ENCODE measurements around the gene RICTOR.

RICTOR gene

GRCh38 chr5:39116344-39117170 lies 42.4 kb upstream of the RICTOR start:
- no peak for TF ChIP-seq ZFX (IDR thresholded peaks at IDR 0.05)
- TF ChIP-seq, protein P1, sequence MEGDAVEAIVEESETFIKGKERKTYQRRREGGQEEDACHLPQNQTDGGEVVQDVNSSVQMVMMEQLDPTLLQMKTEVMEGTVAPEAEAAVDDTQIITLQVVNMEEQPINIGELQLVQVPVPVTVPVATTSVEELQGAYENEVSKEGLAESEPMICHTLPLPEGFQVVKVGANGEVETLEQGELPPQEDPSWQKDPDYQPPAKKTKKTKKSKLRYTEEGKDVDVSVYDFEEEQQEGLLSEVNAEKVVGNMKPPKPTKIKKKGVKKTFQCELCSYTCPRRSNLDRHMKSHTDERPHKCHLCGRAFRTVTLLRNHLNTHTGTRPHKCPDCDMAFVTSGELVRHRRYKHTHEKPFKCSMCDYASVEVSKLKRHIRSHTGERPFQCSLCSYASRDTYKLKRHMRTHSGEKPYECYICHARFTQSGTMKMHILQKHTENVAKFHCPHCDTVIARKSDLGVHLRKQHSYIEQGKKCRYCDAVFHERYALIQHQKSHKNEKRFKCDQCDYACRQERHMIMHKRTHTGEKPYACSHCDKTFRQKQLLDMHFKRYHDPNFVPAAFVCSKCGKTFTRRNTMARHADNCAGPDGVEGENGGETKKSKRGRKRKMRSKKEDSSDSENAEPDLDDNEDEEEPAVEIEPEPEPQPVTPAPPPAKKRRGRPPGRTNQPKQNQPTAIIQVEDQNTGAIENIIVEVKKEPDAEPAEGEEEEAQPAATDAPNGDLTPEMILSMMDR (conservative IDR thresholded peaks at IDR 0.05) = no peak
- H3K27ac ChIP-seq = no peak overlapping the region

DNA sequence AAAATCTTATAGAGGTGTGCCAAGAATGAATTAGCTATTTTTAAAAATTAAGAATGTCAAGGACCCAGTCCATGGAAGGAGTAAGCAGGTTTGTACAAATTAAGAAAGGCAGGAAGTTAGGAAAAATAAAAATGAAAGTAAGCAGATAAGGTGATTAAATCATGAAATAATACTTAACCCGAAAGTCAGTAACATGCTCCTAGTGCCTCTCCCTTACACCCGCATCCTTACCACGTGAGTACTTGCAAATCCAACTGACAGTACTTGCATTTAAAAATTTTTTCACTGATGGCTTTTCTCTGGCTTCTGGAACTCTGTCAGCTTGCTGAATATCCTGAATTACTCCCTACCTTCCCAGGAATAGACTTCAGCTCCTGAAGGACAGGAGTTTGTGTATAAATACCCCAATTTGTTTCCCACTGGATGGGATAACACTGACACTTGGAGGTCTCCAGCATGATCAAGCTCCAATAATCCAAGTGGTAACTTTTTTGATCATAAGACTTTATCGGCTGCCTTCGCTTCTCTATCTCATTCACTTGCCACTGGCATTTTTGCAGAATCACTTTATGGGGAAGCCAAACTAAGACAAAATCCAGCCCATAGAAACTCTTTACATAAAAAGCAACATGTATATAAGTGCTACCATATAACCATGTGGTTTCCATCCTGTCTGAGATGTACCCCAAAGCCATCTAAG lies 41.6 kb upstream of the RICTOR start:
- TF ChIP-seq, protein P1 (conservative IDR thresholded peaks at IDR 0.05) = no peak
- no peak for TF ChIP-seq ZFX (IDR thresholded peaks at IDR 0.05)

DNA sequence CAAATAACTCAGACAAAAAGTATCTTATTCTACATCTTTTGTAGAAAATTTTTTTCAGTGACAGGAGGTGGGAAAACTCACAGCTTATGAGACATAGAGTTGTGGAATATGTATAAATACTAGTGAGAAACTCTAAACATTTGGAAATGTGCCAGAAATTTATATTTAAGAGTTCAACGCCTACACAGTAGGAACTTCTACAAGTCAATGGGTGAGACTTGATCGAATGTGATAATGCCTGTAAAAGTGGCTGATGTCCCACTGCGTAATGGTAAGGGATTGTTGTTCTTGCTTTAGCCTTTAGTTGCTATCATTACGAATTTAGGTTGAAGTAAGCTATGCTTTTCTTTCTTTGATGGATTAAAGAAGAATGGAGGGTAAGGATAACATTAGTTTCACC lies 40.0 kb upstream of the RICTOR start:
- H3K27ac ChIP-seq = no peak overlapping the region
- no peak for TF ChIP-seq ZFX (IDR thresholded peaks at IDR 0.05)
- TF ChIP-seq, protein P1 (conservative IDR thresholded peaks at IDR 0.05) = no peak

More for the DNA sequence above, 41.6 kb upstream of the RICTOR start:
- H3K27ac ChIP-seq = no peak overlapping the region

- TF ChIP-seq, protein P1 (conservative IDR thresholded peaks at IDR 0.05) = no peak
- no peak for TF ChIP-seq ZFX (IDR thresholded peaks at IDR 0.05)
- H3K27ac ChIP-seq = no peak overlapping the region
Observed at GRCh38 chr5:39113354-39113953, 39.3 kb upstream of the RICTOR start.

GRCh38 chr5:39109606-39110005 lies 35.4 kb upstream of the RICTOR start:
- TF ChIP-seq, protein P1 (conservative IDR thresholded peaks at IDR 0.05) = no peak
- no peak for TF ChIP-seq ZFX (IDR thresholded peaks at IDR 0.05)

DNA sequence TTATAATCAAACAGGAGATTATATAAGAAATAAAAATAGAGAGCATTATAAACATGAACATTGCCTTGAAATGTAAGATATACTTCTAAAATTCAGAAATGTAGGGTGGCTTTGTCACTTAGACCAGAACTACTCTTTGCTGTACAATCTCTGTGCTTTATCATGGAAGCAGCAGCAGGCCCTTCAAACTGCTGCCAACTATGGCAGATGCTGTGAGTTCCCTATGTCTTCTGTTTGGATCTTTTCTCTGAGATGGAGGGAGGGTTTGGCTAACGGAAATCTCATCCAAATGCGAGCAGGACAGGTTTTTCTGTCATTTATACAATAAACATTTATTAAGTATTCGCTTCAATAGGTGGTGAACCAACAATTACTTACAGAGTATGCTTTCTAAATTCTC lies 34.8 kb upstream of the RICTOR start:
- no peak overlapping the region for H3K27ac ChIP-seq
- no peak for TF ChIP-seq ZFX (IDR thresholded peaks at IDR 0.05)
- TF ChIP-seq, protein P1 (conservative IDR thresholded peaks at IDR 0.05) = no peak

More at GRCh38 chr5:39109606-39110005, 35.4 kb upstream of the RICTOR start:
- no peak overlapping the region for H3K27ac ChIP-seq

- TF ChIP-seq ZFX (IDR thresholded peaks at IDR 0.05) = no peak
- TF ChIP-seq, protein P1 (conservative IDR thresholded peaks at IDR 0.05) = no peak
- H3K27ac ChIP-seq = no peak overlapping the region
Observed at GRCh38 chr5:39107350-39107749, 33.2 kb upstream of the RICTOR start.

Data from C4-2B (cell line).